Activated CD8-positive, alpha-beta memory T cell treated with anti-CD3 and anti-CD28 coated beads for 36 hours (primary cell): ENCODE data around the gene PATJ. TPM values are rescaled to one million over a fixed set of nuclear protein-coding genes. Genes with fewer than 3 reads are reported as not detected.
"Not testable (repeated sequence)": the region's sequence is repeated elsewhere in the genome, so short reads cannot be mapped to it uniquely, and the experiment has no call there.

Source experiments
- CTCF ChIA-PET: fragments of 350-600 bp; sonication (Branson Sonifier 250); formaldehyde crosslinking; loops from one replicate; lab custom pipeline; 2021; ENCODE audit warnings: antibody characterized with exemption; lab: Charles Lee
- POLR2A ChIA-PET: fragments of 350-600 bp; sonication (Branson Sonifier 250); formaldehyde crosslinking; loops from one replicate; lab custom pipeline; 2021; ENCODE audit warnings: antibody characterized with exemption; lab: Charles Lee
- total RNA-seq, 2 experiments: library from RNA; stranded (reverse); gene quantifications; one replicate each; pipeline ENCODE4 v1.2.3, GENCODE V29; 2021

The PATJ gene
- total RNA-seq, 2 experiments from 2014 or later, result 8.4 to 9.0 TPM

DNA sequence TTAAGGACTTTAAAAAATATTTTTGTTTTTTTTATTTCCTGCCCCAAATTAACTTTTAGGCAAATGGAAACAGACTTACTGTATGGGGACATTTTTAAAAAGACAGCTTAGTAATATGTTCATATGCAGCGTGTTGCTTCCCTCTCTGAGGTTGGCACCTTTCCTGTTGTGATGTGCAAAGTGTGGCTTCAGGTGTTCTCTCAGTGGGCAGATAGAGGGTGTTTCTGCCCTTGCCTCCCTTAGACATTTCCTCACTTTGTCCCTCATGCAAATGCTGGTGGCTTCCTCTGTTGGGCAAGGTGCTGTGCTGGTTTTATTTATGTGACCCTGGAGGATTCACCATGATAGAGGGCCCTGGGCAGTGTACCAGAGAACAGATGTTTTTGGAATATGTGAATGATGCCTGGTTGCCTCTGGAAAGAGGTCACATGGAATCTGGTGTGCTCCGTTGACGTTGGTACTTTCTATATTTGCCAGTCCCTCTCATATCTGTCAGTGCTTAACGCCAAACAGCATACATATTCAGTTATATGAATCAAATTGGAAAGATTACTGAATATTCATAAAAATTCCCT is 123.5 kb downstream of the PATJ start:
- POLR2A ChIA-PET, result no interaction called here
- CTCF ChIA-PET, result no interaction called here

DNA sequence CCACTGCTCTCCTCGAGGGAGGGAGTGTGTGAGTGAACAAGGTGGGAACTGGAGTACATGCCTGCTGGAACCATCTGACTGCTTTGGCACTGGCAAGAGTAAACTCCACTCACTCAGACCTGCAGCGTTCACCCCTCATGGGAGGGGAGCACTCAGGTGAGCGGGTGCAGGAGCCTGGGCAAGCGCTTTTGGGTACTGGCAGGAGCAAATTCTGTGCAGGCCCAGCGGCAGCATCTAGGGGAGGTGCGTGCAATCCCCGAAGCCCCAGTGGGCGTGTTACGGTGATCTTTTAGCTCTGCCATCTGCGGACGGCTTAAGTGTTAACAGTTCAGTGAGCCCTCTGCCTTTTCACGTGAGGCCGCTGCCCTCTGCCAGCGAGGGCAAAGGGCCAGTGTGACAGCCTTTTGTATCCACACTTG is 127.4 kb downstream of the PATJ start:
- CTCF ChIA-PET, result no interaction called here
- POLR2A ChIA-PET, result no interaction called here

DNA sequence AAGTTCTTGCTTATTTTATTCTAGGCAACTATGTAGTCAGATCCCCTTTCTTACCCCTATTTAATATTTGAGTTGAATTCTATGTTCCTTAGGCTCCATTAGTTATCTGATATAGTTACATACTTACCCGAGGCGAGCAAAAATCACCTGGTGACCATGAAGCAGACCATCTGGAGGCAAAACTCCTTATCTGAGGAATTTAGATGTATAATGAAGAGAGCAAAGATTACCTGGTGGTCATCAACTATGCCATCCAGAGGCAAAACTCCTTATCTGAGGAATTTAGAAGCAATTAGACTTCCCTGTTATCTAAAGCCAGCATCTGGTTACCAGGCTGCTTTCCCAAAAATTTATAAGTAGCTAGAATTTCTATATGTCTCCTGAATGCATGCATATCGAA is 129.9 kb downstream of the PATJ start:
- ChIA-PET POLR2A (no interaction called here), CTCF (no interaction called here)

DNA sequence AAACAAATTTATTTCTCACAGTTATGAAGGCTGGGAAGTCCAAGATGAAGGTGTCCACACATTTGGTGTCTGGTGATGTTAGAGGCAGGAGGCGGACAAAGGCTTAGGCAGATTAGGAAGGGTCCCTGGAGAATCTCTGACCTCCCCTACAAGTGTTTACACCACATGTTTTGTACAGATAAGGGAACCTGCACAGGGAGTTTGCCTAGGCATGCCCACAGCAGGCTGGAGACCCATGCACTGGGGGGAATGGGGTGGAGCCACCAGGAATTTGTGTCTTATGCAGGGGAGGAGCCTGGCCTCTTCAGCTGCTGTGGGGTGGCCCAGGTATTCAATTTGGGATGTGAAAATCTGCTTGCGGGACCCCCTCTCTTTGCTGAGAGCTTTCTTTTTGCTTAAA is 131.3 kb downstream of the PATJ start:
- ChIA-PET CTCF (no interaction called here), POLR2A (no interaction called here)

DNA sequence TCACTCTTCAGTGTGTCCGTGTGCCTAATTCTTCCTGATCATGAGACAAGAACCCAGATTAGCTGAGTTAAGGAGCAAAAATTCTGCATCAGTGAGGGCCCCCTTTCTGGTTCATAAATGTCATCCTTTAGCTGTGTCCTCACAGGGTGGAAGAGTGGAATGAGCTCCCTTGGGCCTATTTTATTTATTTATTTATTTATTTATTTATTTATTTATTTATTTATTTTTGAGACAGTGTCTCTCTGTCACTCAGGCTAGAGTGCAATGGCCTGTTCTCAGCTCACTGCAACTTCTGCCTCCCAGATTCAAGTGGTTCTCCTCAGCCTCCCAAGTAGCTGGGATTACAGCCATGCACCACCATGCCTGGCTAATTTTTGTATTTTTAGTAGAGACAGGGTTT is 131.7 kb downstream of the PATJ start:
- POLR2A ChIA-PET, result no interaction called here
- CTCF ChIA-PET, result no interaction called here

DNA sequence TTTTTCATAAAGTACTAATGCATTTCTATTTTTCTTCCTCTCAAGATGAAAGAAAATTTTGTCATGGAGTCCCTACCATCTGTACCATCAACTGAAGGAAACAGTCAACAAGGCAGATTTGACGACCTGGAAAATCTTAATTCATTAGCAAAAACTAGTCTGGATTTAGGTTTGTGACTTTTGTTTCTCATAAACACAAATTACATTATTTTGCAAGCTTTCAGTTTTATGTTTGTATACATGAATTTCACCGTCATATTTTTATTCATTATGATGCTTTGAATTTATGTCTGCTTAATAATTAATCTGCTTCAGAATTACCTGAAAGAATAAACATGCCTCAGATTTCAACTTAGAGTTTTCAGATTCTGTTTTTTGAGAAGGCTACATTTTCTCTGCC is 132.9 kb downstream of the PATJ start:
- CTCF ChIA-PET, result interaction anchor here (0.6 kb wide), 1 partner anchor 24 kb away, joined by 4 read pairs; no protein-coding TSS in a partner anchor
- POLR2A ChIA-PET, result no interaction called here

DNA sequence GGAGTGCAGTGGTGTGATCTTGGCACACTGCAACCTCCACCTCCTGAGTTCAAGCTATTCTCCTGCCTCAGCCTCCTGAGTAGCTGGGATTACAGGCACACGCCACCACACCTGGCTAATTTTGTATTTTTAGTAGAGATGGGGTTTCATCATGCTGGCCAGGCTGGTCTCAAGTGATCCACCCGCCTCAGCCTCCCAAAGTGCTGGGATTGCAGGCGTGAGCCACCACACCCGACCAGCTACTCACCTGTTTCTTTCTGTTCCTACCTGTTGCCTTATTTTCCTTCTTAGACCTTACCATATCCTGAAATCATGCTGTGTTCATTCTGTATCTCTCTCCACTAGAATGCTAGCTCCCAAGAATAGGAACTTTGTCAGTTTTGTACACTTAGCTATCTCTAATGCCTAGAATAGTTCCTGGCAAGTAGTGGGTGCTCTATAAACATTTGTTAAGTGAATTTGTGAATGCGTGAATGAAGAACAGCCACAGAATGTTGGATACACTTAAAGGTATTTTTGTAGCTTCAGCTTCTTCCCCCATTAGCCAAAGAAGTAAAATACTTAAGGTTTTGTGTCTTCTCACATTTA is 137.7 kb downstream of the PATJ start:
- POLR2A ChIA-PET, CTCF ChIA-PET: not testable (repeated sequence)

DNA sequence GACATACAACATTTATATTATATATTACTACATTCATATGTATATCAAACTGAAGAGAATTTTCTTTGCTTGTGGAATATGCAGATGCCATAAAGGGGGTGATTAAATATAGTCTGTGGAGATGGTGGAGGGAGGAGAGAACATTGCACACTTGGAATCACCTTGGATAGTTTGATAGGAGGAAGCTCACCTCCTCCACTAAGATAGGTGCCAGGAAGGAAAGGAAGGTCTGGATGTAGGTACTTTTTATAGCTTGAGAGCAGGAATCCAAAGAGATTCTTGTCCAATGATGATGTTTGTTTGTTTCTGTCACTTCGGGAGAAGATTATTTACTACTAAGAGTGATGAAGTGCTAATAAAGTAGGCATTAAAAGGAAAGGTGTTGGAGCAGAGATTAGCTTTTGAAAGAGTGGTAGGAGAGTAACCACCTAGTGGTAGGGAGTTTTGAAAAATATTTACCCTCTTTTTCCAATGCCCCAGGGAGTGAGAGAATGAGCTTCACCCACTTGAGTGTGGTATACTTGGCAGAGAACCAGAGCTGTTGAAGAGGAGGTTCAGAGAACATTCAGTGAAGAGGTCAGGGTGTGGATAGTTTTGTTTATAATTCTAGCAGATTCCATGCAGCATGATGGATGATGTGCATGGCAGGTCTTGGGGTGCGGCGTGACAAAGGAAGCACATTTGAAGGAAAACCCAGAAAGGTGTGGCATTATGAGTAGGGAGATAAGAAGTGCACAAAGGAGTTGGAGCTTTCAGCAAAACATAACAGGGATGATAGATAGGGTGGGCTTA is 145.0 kb downstream of the PATJ start:
- CTCF ChIA-PET, result interaction anchor here (0.6 kb wide), 1 partner anchor 19 kb away, joined by 3 read pairs; no protein-coding TSS in a partner anchor
- POLR2A ChIA-PET, result no interaction called here

DNA sequence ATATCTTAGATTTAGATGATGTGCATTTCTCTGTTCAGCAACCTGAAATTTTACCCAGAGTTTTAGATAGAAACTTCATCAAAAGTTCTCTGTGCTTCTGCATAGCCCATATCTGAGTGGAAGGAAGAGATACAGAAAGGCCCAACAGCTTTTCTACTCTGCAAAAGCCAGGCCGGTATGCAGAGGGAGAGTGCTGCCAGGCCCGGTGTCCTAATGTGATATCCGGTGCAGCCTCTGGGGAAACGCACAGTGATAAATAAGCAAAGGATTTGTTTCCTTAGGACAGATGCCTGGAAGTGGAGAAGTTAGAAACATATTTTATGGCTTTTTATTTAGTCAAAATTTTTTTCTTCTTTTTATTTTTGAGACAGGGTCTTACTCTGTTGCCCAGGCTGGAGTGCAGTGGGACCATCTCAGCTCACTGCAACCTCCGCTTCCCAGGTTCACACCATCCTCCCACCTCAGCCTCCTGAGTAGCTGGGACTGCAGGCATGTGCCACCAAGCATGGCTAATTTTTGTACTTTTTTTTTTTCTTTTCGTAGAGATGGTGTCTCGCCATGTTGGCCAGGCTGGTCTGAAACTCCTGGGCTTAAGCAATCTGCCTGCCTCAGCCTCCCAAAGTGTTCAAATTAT is 145.8 kb downstream of the PATJ start:
- POLR2A ChIA-PET, result no interaction called here
- CTCF ChIA-PET, result no interaction called here

DNA sequence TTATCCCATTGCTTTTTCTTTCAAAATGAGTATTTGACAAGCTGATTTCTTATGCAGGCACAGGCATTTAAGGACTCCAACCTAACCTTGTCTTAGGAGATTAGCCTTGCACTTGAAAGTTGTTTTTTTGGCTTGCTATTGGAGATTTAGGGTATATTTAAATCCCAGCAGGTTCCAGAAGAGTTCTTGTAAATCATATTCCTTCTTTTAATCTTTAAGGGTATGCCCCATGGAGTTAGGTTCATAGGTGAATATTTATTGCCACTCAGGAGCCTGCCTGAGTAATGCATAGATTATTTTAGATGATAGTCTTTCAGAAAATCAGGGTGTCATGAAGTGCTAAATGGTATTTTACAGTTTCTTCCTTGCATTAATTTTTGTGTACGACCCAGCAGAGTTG is 146.5 kb downstream of the PATJ start:
- ChIA-PET POLR2A (no interaction called here), CTCF (no interaction called here)

DNA sequence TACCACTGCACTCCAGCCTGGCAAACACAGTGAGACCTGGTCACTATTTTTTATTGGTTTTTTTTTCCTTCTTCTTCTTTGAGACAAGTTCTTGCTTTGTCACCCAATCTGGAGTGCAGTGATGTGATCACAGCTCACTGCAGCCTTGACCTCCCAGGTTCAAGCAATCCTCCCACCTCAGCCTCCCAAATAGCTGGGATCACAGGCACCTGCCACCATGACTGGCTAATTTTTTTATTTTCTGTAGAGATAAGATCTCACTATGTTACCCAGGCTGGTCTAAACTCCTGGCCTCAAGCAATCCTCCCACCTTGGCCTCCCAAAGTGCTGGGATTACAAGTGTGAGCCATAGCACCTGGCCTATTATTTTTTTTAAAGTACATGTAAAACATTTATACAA is 148.2 kb downstream of the PATJ start:
- CTCF ChIA-PET, result not testable (repeated sequence)

DNA sequence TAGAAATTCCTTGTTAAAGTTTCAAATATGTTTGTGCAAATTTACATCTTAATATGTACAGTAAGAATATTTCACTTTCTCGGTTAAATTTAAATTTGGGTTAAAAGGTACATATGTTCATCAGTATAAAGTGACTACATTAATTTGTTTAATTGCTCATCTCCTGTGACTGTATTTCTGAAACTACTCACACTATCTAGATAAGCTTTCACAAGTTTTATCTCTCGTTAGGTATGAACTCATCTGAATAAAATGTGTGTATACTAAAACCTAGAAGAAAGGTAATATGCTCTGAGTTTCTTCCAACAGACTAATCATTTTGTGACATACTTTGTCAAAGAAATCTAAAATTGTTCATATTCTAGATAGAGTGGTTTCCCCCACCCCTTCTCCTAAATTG is 150.7 kb downstream of the PATJ start:
- ChIA-PET CTCF (no interaction called here), POLR2A (no interaction called here)

More for the DNA sequence above, 148.2 kb downstream of the PATJ start:
- POLR2A ChIA-PET, result not testable (repeated sequence)

DNA sequence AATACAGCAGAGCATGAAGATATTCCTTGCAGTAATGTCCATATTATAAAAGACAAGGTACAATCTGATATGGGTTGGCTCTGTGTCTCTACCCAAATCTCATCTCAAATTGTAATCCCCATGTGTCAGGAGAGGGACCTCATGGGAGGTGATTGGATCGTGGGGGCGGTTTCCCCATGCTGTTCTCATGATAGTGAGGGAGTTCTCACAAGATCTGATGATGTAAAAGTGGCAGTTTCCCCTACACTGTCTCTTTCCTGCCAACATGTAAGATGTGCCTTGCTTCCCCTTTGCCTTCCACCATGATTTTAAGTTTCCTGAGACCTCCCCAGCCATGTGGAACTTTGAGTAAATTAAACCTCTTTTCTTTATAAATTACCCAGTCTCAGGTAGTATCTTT is 152.0 kb downstream of the PATJ start:
- POLR2A ChIA-PET, result not testable (repeated sequence)

DNA sequence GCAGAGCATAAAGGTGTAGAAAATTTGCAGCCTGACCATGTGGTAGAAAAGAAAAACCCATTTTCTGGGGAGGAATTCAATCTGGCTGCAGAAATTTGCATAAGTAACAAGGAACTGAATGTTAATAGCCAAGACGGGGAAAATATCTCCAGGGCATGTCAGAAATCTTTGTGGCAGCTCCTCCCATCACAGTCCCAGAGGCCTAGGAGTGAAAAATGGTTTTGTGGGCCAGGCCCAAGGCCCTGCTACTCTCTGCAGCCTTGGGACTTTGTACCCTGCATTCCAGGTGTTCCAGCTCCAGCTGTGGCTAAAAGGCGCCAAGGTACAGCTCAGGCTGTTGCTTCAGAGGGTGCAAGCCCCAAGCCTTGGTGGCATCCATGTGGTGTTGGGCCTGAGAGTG is 152.9 kb downstream of the PATJ start:
- CTCF ChIA-PET, result no interaction called here

More for the DNA sequence above, 152.0 kb downstream of the PATJ start:
- CTCF ChIA-PET, result not testable (repeated sequence)

DNA sequence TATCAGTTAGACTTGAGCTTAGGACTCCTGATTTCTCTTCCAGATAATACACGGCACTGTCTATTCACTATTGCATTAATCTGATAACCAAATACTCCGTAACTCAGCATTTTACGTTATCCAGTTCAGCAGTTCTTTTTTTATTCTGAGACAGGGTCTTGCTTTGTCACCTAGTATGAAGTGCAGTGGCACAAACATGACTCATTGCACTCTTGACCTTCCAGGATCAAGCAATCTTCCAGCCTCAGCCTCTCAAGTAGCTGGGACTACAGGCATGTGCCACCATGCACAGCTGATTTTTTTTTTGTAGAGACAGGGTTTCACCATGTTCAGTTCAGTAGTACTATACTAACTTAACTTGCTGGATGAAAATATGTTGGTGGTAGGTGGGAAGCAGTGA is 156.4 kb downstream of the PATJ start:
- ChIA-PET POLR2A (no interaction called here), CTCF (no interaction called here)

More for the DNA sequence above, 152.9 kb downstream of the PATJ start:
- POLR2A ChIA-PET, result no interaction called here

DNA sequence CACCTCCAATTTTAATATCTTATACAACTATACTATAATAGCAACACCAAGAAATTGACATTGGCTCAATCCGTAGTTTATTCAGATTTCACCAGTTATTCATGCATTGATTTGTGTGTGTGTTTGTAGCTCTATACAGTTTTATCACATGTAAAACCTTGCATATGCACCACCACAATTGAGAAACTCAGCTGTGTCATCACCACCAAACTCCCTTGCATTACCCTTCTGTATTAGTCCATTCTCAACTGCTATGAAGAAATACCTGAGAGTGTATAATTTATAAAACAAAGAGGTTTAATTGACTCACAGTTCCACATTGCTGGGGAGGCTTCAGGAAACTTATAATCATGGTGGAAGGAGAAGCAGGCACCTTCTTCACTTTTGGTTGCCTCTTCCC is 162.1 kb downstream of the PATJ start:
- POLR2A ChIA-PET, result no interaction called here
- CTCF ChIA-PET, result no interaction called here

DNA sequence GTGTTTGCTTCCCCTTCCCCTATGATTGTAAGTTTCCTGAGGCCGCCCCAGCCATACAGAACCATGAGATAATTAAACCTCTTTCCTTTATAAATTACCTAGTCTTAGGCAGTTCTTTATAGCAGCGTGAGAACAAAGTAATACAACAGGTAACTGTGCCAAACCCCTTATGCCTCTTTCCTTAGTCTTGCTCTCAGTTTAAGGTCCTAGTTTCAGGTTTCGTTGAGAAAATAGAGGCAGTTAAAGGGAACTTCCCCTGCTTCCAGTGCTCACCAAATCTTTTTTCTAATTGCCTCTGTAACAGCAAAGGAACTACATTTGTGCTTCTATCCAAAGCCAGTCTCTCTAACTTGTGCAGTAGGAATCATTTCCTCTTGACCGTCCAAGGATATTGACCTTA is 164.8 kb downstream of the PATJ start:
- CTCF ChIA-PET, result no interaction called here
- POLR2A ChIA-PET, result no interaction called here

DNA sequence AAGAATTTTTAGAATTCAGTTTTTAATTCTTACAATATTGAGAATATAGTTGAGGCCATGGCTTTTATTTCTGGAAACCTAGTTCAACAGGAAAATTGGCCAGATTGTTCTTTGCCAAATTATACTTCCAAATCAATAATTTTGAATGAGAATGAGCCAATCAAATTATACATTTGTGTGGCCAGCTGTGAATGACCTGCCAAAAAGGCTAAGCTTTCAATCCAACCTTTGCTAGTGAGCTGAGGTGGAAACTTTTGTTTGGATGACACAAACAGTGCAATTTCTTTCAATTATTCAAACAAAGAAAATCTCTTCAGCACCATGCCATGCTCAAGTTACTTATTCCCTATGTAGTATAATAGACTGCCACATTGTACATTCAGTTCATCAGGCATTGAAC is 167.8 kb downstream of the PATJ start:
- CTCF ChIA-PET, result no interaction called here
- POLR2A ChIA-PET, result no interaction called here

DNA sequence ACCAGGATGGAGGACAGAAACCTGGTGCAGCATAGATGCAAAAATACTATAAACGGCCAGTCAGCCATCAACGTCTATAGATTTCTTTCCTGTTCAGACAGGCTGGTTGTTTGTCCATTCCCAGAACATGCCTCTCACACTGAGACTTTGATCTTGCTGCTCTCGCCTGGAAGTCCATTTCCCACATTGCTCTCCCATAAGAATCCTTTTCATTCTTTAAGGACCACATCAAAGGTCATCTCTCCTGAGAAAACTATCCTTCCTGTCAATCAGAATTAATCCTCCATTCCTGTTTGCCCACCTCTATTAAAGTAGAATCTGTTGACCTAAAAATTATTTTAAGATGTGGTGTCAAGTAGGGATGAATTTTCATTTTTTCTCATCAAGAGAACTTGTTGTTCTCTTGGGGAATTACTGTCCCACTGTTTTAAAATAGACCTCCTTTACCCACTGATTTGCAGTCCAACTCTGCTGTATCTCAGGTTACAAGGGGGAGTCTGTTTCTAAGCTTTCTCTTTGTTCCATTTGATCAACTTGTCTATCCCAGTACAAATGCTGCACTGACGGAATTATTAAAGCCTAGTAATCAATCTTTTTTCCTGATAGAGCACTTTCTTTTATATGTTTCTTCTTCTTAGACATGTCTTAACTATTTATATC is 172.7 kb downstream of the PATJ start:
- POLR2A ChIA-PET, result no interaction called here

DNA sequence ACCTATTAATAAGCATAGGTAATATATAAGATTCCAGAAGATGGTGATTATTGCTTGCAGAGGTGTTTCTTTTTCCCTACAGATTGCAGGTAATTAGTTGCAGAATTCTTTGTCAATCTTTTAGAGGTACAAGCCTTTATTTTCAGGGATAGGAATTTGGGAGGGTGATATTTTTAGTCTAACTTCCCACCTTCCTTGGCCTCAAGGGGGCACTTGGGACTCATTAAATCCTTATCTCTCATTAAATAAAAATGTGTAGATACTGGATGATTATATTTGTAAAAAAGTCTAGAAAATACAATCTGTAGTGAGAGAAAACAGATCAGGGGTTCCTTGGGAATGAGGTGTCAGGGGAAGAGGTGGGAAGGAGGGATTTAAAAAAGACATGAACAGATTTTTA is 179.2 kb downstream of the PATJ start:
- ChIA-PET CTCF (no interaction called here), POLR2A (no interaction called here)

More for the DNA sequence above, 172.7 kb downstream of the PATJ start:
- CTCF ChIA-PET, result no interaction called here
